Muscle of leg (tissue), 11 donors: Measurements from ENCODE around the gene ZFP36L2. TPM values are rescaled to one million over a fixed set of nuclear protein-coding genes. Genes with fewer than 3 reads are reported as not detected.

Experiments
- DNase-seq: peaks from one replicate; pipeline ENCODE4 v3.0.0; 2013
- H3K27ac ChIP-seq: one replicate; pipeline ENCODE4 v1.5.1; 2013; ENCODE audit warnings: mild to moderate bottlenecking, low read length, control low read depth
- H3K27me3 ChIP-seq: one replicate; pipeline ENCODE4 v1.6.1; 2013; ENCODE audit warnings: low read length; ENCODE audit not compliant: control insufficient read depth, insufficient read depth
- H3K36me3 ChIP-seq: one replicate; pipeline ENCODE4 v1.6.1; 2013; ENCODE audit warnings: low read length; ENCODE audit not compliant: control insufficient read depth, insufficient read depth
- H3K4me1 ChIP-seq: one replicate; pipeline ENCODE4 v1.6.1; 2013; ENCODE audit warnings: low read length; ENCODE audit not compliant: control insufficient read depth, insufficient read depth
- H3K4me3 ChIP-seq: one replicate; pipeline ENCODE4 v1.5.1; 2013; ENCODE audit warnings: low read length, control low read depth
- H3K9me3 ChIP-seq: replicated peaks from 2 replicates; pipeline ENCODE4 v1.6.1; 2013; ENCODE audit warnings: low read depth, low read length; ENCODE audit not compliant: control insufficient read depth
- WGBS: methylation state at CpG from one replicate; pipeline ENCODE4 v1.1.5; 2013; ENCODE audit warnings: missing lambda C conversion rate; ENCODE audit not compliant: insufficient coverage; 5-methylcytosine and 5-hydroxymethylcytosine counted together
- polyA plus RNA-seq, 8 donors: library from polyadenylated mRNA; unstranded; fragments of 120-200 nt; gene quantifications; one replicate each; pipeline versions ENCODE4 v1.2.1 to v1.2.3, GENCODE V29; 2013; ENCODE audit warnings: inconsistent platforms in 1 of 8, low replicate concordance in 1 of 8; ENCODE audit not compliant: insufficient read length in 8 of 8, insufficient read depth in 1 of 8
- total RNA-seq: library from RNA; stranded (reverse); fragments of 120-200 nt; gene quantifications from one replicate; pipeline ENCODE4 v1.2.4, GENCODE V29; 2013

ZFP36L2 gene
- total and polyA plus RNA-seq, 9 donors: 12.0 to 82.2 (median 66.7) TPM

GRCh38 chr2:43178602-43179542, 47.5 kb downstream of the ZFP36L2 start:
- Histone ChIP-seq H3K9me3 (peaks cover 25% of the 10 kb centered on the region), H3K27ac (peak overlapping the region; percentile 81), H3K27me3 (no peaks in the 10 kb centered on the region), H3K4me1 (peaks cover 24% of the 10 kb centered on the region), H3K36me3 (no peaks in the 10 kb centered on the region), H3K4me3 (no peak overlapping the region)
- DNase-seq: peak; percentile 88
- 20% methylated on average over 12 of the region's 18 CpGs for WGBS

- Histone ChIP-seq H3K36me3 (no peaks in the 10 kb centered on the region), H3K4me3 (no peak overlapping the region), H3K4me1 (peaks cover 27% of the 10 kb centered on the region), H3K27ac (peak overlapping the region; percentile 81), H3K27me3 (no peaks in the 10 kb centered on the region), H3K9me3 (peaks cover 25% of the 10 kb centered on the region)
- DNase-seq: no peak
- 52% methylated on average over 3 of the region's 7 CpGs for WGBS
Observed at GRCh38 chr2:43178055-43178598, 48.3 kb downstream of the ZFP36L2 start.

DNA sequence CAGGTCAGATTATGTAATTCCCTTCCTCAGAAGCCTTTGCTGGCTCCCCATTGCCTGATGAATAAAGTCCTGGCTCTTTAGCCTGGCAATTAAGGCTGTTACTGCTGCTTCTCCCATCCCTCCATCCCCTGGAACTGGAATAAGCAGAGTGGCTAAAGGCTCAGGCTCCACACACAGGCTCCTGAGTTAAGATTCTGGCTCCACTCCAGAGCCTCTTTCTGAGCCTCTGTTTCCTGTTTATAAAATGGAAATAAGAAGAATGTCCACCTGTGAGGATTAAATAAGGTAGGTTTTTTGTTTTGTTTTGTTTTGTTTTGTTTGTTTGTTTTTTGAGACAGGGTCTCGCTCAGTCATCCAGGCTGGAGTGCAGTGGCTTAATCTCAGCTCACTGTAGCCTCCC, 50.0 kb downstream of the ZFP36L2 start:
- no CpG with 5 or more reads among the region's 1 CpG for WGBS
- Histone ChIP-seq H3K4me1 (peaks cover 31% of the 10 kb centered on the region), H3K9me3 (peaks cover 25% of the 10 kb centered on the region), H3K27me3 (no peaks in the 10 kb centered on the region), H3K36me3 (no peaks in the 10 kb centered on the region), H3K27ac (no peak overlapping the region), H3K4me3 (no peak overlapping the region)
- DNase-seq: no peak

- H3K27ac ChIP-seq: no peak overlapping the region
- no peaks in the 10 kb centered on the region for H3K27me3 ChIP-seq
- H3K9me3 ChIP-seq: peaks cover 25% of the 10 kb centered on the region
- peaks cover 31% of the 10 kb centered on the region for H3K4me1 ChIP-seq
- no CpG with 5 or more reads among the region's 9 CpGs for WGBS
- no peak overlapping the region for H3K4me3 ChIP-seq
- no peaks in the 10 kb centered on the region for H3K36me3 ChIP-seq
- no peak for DNase-seq
Observed at GRCh38 chr2:43175876-43176275, 50.5 kb downstream of the ZFP36L2 start.

DNA sequence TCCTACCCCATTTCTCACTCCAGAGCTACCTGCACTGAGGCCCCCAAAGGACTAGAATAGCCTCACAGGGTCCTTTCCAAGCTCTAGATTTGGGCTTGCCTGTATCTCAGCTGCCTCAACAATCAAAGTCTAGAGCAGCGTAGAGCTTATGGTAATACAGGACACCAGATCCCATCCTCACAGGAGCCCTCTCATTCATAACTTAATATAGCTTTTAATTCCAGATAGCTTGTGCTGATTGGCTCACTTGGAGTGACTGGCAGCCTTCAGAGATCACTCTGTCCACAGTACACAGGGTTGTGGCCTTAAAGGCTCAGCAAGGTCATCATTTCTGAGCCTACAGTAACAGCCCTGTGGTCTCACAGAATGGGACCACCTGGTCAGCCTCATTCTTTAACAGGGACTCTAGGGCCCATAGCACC, 51.4 kb downstream of the ZFP36L2 start:
- H3K36me3 ChIP-seq: no peaks in the 10 kb centered on the region
- H3K4me1 ChIP-seq: peaks cover 32% of the 10 kb centered on the region
- 33% methylated on average over 1 of the region's 1 CpG for WGBS

DNA sequence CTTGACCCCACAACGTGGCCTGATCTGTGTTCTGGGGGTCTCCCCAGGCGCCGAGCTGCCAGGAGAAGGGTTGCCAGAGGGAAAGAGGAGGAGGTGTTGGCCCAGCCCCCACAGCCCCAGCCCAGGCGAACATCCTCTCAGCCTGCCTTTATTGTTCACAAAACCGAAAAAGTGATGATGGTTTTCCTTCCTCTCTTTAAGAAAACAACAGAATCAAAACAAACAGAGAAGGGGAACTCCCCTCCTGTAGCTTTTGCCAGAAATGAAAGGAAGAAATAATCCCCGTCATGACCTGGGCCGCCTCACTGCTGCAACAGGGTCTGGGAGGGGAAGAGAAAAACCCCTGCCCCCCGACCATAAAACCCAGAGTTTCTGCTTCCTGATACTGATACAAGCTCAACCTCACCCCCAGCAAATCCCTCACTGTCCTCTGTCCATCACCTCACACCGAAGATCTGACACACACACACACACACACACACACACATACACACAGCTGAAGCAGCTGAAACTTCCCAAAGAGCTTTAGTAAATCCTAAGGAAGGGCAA, 52.0 kb downstream of the ZFP36L2 start:
- Histone ChIP-seq H3K9me3 (peaks cover 25% of the 10 kb centered on the region), H3K27me3 (no peaks in the 10 kb centered on the region), H3K4me3 (no peak overlapping the region), H3K36me3 (no peaks in the 10 kb centered on the region), H3K4me1 (peaks cover 34% of the 10 kb centered on the region), H3K27ac (peak overlapping the region; percentile 73)
- peak; percentile 72 for DNase-seq
- 100% methylated on average over 1 of the region's 9 CpGs for whole genome bisulfite sequencing

More for the DNA sequence above, 51.4 kb downstream of the ZFP36L2 start:
- Histone ChIP-seq H3K9me3 (peaks cover 25% of the 10 kb centered on the region), H3K4me3 (no peak overlapping the region), H3K27ac (peak overlapping the region; percentile 71), H3K27me3 (no peaks in the 10 kb centered on the region)
- no peak for DNase-seq
